CD4-positive, alpha-beta T cell treated with Interleukin-6 for 4 hours (primary cell): ENCODE data around the gene AKT1.
A peak's percentile ranks its signal among the peaks of the same experiment; 100 is the strongest.
"Not testable (repeated sequence)": the region's sequence is repeated elsewhere in the genome, so short reads cannot be mapped to it uniquely, and the experiment has no call there.

ENCODE experiments used
- DNase-seq: peaks from one replicate; pipeline ENCODE4 v3.0.0-alpha.2; 2020; ENCODE audit warnings: mixed read lengths

The AKT1 gene

DNA sequence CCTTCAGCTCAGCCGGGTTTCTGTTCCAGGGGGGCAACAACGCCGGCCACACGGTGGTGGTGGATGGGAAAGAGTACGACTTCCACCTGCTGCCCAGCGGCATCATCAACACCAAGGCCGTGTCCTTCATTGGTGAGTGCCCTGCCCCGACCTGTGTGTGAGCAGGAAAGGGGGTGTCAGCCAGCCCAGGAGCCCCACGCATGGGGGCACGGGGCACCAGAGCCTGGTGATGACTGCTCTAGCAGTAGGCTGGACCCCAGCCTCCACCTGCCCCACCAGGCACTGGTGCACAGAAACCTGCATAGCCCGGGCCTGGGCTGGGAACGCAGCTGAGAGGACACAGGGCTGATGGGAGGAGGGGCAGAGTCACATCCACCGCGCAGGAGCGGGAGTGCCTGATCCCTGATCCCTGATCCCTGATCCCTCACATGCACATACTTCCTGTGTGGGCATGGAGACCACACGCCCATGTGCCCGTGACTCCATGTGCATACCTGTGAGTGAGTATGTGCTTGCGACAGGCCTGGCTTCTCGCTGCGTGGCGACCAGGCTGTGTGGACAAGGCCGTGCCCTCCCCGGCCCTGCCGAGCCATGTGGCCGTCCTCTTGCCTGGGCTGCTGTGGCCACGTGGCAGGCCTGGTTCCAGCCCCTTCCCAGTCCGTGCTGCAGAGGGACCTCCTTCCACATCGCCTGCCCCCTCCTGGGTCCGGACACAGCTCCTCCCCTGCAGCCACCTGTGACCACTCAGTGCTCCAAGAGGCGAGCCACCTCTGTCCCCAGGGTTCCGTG lies 60.4 kb downstream of the AKT1 start:
- no peak for DNase-seq

DNA sequence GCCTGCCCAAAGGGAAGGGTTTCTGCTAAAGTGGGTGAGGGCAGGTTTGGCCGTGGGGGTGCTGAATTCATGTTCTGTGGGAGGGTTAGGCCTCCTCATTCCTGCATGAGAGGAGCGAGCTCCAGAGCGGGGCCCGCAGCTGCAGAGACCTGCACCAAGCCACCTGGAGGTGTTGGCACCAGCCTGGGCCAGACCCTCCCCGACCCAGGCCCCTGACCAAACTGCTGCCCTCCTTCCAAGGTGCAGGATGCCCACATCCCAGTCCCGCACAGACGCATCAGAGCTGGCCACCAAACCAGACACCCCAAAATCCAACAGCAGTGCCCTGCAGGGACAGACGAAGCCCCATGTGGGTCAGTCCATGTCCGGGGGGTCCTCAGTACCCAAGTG lies 61.0 kb downstream of the AKT1 start:
- DNase-seq = no peak

DNA sequence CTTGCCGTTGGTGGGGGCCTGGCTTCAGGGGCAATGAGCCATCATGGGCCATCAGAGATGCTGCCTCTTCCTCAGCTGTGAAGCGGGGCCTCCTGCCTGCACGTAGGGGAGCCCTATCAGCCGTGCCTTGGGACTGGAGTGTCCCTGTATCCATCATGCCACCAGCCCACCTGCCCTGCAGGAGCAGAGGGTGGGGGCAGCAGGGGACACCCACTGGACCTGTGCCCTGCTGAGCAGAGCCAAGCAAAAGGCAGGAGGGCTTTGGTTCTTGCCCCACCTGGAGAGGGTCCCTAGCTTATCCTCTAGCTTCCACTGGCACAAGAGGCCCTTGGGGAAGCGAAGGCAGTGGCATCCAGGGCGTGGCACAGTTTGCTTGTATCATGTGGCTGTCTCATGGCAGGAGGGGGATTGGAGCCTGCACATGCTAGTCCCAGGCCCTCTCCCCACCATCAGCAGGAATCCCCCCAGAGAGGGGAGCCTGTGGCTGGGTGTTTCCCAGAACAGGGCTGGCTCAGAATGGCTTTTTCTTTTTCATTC lies 61.4 kb downstream of the AKT1 start:
- DNase-seq = no peak

DNA sequence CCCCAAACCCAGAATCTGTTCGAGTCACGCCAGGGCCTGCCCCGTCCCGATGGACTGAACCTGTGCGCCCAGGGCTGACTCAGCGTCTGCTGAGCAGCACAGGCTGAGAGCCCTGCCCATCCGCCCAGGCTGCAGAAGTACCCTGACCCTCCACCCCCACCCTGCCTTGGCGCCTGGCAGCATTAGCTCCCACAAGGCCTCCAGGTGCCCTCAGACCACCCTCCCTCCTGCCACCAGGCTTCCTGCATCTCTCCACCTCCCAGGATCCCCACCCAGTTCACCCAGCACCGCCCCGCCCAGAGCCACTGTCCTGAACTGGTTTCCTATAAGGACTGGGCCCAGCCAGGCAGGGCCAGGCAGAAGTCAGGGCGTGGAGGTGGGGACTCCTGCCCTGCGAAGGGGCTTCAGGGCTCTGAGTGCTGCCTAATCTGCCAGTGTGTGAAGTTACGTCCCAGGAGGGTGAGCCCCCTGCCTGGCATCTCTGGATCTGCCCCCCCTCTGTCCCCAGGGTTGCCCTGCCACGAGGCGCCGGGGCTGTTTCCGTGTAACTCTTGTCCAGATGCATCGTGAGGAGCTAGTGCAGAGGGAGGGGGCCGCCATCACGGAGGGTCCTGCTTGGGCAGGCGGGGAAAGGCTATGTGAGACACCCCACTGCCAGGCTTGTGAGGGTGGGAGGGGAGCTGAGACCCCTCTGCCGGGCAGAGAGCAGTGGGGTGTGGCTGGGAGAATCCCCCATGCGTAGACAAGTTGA lies 62.4 kb downstream of the AKT1 start:
- no peak for DNase-seq

DNA sequence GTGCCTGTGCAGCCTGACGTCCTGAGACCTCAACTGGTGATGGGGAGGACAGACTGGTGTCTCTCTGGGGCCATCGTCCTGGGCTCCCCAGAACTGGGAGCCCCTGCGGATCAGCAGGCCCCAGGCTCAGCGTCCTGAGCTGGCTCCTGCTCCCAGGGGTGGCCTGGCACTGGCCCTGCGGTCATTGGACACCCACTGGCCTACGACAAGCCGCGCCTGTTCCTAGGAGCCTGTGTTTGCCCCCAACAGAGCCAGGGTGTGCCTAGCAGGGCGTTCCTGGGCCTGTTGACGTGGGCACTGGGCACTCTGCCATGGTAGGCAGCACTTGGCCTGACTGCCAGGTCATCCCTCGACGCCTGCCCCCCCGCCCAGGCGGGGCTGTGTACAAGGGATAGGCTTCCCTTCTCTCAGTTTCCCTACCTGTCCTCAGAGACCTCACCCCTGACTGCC lies 63.2 kb downstream of the AKT1 start:
- no peak for DNase-seq

DNA sequence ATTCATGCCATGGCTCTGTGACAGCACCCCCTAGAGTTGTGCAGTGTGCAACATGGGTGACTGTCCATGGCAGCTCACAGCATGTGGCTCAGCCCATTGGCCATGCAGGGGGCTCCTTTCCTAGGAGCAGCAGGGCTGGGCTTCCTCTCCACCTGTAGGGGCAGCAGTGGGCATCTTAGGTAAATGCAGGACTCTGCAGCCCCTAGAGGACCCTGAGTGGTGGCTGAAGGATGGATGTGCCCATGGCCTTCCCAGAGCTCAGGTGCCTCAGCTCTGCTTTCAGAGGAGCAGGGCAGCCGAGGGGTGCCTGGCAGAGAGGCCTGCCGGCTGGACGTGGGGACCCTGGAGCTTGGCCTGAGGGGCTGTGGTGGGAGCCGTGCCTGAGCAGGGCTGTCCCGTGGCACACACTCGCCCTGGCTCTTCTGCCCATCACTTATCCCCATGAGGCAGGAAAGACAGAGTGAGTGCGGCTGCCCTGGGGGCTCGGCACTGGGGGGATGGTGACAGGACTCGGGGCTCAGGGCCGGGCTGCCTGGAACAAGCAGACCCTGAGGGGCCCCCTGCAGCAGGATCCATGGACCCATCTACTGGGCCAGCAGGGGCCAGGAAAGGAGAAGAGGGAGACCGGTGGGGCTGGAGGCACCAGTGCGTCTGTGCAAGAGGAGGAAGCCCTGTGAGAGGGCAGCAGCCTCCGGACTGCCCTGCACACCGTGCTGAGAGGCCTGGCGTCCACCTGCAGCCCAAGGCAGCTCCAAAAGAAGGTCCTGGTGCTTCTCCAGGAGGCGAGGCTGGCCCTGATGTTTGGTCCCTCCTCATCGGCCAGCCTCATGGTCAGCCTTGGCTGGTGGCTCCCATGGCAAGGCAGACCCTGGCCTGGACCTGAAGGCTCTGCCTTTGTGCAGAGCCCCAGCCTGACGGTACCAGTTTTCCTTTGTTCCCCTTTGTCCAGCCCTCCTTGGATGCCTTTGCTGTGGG lies 63.9 kb downstream of the AKT1 start:
- DNase-seq = no peak

DNA sequence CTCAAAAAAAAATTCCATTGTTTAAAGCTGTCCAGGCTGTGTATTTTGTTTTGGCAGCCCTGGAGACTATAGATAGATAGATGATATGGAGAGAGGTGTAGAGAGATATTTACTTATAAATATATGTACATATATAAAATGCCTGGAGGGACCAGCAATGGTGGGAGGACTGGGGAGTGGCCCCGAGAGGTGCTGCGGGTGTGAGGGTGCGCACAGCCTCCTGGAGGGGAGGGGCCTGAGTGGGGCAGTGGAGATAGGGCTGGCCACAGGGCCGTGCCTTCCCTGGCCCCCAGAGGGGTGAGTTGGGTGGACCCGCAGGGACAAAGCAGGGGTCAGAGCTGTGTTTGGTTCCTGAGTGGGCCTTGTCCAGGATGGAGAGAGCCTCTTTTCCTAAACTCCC lies 65.1 kb downstream of the AKT1 start:
- no peak for DNase-seq

DNA sequence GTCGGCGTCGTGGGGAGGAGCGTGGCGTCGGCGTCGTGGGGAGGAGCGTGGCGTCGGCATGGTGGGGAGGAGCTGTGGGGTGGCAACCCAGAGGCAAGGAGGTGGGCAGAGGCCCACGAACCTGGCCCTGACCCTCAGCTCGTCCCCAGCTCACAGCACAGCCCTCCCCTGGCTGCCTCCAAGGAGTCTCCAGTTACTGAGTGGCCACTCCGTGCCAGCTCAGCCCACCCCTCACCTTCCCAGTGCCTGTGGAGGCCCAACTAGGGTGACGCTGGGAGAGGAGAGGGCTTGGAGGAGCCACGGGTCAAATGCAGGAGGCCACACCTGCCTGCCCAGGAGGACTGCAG lies 65.7 kb downstream of the AKT1 start:
- DNase-seq = no peak

DNA sequence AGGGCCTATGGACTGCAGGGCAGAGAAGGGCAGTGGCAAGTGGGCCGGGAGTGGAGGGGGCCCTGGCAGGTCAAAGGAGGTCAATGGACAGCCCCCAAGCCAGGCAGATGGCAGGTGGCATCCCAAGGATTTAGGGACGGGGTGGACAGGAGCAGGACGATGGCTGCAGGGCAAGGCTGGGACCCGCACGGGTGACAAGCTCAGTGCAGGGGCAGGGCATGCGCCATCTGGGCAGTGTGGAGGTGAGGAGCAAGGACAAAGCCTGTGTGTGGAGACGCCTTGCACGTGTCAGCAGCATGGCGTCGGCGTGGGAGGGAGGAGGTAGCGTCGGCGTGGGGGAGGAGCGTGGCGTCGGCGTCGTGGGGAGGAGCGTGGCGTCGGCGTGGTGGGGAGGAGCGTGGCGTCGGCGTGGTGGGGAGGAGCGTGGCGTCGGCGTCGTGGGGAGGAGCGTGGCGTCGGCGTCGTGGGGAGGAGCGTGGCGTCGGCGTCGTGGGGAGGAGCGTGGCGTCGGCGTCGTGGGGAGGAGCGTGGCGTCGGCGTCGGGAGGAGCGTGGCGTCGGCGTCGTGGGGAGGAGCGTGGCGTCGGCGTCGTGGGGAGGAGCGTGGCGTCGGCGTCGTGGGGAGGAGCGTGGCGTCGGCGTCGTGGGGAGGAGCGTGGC lies 66.2 kb downstream of the AKT1 start:
- not testable (repeated sequence) for DNase-seq

DNA sequence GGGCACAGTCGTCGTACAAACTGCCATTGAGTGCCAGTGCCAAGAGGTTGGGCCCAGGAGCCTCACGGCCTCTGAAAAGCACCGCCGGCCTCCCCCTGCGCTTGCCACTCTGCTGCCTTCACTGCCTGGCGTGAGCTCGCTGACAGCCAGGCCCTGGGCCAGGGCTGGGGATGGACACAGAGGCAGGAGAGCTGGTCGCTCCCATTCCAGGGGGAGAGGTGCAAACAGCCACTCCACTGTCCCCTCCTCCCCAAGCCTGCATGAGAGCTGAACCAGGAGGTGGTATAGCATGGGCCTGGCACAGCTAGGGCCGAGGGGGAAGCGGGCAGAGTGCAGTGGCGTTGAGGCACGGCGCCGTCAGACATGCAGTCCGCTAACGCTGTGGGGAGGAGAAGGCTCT lies 66.9 kb downstream of the AKT1 start:
- DNase-seq = no peak

DNA sequence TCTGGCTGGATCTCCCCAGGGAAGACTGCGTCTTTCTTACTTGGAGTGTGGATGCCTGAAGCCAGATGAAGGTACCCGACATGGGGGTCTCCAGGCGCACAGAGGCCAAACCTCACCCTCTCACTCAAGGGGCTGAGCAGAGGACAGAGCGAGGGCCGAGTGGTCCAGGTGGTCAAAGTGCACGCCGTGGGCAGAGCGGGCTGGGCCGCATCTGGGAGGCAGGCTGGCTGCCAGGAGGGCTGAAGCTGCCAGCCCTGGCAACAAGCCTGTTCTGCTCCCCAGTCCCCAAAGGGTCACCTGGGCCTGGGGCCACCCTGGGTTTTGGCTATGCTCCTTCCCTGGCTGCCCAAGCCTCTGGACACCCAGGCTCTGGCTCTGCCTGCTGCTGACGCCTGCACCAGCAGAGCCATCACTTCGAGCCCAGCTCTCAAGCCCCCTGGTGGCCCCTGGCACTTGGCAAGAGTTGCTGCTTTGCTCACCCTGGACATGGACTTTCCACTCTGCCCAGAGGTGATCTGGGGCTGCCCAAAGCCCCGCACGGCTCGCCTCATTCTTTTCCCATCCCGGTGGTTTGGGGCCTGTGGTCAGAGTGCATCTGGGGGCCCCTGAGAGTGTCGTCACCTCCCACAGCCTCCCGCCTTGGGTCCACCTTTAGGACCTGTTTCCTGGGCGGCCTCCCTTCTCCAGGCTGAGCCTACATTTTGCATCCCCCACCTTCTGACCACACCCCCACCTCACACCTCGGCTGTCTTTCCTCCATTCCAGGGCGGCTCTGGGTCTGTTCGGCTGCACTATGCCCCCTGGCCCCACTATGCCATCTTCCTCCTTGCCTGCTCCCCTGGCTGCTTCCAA lies 68.7 kb downstream of the AKT1 start:
- DNase-seq = no peak

DNA sequence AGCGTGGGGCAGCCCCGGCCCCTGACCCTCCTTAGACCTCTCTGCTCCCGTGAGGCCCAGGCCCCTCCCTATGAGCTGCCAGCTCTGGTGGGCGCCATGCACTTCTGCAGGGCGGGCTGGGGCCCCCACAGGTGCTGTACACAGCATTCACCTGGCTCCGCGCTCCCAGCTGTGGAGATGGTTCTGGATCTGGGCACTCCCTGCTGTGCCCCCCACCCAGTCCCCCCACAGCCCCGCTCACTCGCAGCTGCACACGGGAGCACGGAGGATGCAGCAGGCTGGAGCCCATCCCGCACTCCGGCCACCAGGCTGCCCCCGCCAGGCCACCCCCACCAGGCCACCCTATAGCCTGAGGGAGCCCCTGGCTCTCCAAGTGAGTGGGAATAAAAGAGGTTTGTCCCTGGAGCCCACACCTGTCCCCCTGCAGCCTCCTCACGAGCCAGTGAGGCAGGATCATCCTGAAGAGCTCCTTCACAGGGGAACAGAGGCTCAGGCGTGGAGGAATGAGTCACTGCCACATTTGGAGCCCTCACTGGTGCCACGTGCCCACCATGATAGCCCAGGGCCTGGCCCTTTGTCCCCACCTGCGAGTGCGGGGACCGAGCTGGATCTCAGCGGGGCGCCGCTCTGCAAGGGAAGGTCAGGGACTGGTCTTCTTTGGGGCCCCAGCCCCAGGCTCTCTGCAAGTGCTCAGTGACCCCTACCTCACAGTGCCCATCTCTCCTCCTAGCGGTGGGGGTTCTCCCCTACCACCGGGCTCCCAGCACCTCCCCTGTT lies 69.6 kb downstream of the AKT1 start:
- DNase-seq = no peak

DNA sequence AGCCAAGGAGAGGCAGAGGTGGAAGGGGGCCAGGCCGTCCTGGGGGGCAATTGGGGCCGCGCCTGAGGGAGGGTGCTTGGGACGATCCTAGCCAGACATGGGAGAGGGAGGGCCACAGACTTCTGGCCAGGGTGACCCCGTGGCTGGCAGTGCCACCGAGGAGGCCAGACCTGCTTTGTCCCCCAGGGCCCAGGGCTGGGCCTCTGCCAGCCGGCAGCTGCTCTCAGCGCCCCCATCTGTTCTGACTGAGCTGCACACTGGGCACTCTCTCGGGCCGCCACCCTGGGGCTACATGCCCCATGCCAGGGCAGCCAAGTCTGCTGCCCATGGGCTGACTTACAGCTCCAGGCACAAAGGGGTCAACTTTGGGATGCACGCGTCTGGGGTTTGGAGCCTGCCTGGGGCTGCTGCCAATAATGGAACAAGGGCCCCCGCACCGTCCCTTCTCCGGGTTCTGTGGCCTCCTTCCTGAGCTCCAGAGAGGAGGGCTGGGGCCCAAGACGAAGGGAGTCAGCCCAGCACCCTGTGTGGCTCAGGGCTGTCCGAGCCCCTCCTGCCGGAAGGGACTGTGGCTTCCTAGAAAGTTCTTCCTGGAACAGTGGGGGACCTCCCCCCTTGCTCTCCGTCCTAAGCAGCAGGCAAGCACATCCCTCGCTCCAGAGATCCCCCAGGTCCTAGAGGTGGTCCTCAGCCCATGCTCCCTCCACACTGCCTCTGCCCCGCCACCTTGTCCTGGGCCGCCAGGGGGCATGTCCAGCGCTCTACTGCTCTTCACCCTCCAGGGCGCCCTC lies 70.4 kb downstream of the AKT1 start:
- no peak for DNase-seq

DNA sequence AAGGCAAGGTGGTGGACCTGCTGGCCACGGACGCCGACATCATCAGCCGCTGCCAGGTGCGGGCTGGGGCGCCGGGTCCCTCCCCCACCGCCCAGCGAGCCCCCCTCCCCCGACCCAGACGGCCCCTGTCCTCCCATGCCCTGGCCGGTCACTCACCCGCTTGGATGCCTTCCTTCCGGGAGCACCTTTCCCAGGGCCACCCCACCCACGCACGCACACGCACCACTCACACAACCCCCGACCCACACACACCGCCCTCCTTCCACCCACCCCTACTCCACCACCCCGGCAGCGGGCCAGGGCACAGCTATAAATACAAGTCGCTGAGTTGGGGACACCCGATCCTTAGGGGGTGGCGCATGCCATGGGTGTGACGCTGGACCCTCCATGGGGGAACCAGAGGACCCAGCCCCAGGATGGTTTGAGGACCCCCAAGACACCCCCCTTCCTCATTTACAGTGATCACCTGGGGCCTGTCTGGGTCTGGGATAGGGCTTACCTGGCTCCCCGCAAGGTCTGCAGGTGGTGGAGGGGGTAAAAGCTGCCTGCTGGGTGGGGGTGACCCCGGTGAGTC lies 71.1 kb downstream of the AKT1 start:
- DNase-seq = peak; percentile 31

DNA sequence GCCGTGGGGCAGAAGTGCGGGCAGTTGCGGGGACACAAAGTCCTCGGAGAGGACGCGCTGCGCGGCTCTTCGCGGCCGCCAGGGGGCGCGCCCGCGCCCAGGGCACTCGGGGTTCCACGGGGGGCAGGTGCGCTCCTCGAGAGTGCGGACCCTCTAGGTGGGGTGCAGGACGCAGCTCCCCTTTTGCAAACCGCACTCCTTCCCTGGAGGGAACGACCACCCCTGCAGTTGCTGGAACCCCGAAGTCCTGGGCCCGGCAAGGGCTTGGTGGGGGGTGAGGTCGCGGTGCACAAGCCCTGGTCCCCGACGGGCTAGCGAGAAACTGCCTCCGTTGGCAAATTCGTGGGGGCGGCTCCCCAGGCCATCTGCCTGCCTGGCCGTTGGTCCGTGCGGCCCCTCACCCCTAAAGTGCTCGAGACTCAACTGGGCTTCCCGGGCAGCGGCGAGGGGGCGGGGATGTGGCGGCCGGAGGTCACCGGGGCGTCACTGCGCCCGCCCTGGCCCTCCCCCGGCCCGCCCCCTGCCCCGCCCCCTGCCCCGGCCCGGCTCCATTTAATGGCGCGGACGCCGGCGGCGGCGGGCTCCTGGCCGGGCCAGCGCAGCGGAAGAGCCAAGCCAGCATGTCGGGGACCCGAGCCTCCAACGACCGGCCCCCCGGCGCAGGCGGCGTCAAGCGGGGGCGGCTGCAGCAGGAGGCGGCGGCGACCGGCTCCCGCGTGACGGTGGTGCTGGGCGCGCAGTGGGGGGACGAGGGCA lies 71.7 kb downstream of the AKT1 start, which contains the start of gene ADSS1:
Gene ADSS1 (plus strand): TSS at position 579 of the 756 bp plus-strand sequence. CDS start 42 bp downstream, at position 621.
- DNase-seq = peak; percentile 75

DNA sequence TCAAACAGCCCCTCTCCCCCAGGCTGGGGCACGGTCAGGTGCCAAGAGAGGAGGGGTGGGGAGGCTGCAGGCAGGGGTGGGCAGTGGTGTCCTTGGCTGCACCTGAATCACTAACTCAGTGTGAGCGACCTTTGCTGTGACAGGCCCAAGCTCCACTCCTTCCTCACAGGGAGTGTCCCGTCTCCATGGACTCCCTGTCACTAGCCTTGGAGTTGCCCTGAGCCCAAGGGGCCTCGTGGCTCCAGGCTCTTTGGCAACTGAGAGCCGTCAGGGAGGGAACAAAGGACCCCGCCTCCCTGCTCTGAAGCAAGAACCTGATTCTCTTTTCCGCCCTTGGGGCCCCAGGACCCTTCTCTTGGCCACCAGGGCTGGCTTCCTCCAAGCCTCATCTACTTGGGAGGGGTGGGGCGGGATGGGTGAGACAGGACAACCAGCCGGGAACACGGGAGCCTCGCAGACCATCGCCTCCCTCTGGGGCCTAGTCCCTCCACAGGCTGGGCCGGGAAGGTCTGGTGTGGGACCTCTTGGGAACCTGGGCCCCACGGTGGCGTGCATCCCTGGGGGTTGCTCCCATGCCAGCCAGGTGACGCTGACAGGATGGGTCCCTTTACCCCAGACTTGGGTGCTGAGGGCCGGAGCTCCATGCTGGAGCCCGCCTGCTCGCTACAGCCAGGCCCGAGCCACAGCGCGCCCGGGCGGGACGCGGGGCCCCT lies 72.5 kb downstream of the AKT1 start:
- DNase-seq = no peak

DNA sequence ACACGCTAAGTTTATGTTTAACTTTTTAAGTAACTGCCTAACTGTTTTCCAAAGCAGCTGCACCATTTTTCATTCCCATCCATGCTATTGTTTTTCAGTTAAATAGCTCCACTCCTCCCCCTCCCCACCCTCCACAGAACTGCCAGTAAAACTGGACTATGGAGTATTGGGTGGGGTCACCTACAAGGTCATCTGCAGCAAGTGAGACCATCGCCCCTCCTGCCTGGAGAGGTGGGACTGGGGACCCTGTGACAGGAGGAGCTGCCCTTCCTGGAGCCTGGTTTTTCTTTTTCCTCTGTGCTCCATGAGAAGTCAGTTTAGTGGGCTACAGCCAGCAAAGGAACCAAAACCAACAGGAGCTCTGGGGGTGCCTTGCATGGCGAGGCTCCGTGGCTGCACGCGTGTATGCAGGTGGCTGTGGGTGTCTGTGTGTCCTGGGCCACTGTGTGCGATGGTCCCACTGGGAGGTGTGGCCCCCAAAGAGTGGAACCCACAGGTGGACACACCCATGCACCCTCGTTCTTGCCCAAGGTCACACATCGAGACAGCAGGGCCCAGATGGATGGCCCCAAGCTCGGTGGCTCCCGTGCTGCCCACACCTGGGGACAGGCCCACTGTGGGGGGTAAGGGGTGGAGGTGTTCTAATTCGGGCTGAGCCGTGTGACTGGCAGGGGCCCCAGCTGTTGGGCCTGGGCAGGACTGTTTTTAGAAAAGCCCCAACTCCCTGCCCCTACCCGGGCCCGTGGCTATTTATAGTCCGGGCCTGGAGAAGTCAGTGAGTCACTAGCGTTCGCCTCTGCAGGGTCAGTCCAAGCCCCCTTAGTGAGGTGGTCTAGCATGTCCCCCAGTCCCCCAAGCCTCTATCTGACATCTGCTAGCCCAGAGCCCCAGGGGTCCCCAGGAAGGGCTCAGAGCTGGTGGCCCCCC lies 73.8 kb downstream of the AKT1 start:
- no peak for DNase-seq
